ENCODE measurements around the gene RGS14.
"Not testable (repeated sequence)": the region's sequence is repeated elsewhere in the genome, so short reads cannot be mapped to it uniquely, and the experiment has no call there.

RGS14 gene

GRCh38 chr5:177369645-177370440 lies 12.1 kb downstream of the RGS14 start:
- Mint-ChIP-seq H3K27me3 (no peaks in the 10 kb centered on the region), H3K4me3 (no peak overlapping the region), H3K4me1 (ENCODE audit: low read depth) (peaks cover 61% of the 10 kb centered on the region), H3K27ac (peak overlapping the region; percentile 16), H3K36me3 (ENCODE audit: low read depth) (peaks cover 99% of the 10 kb centered on the region), H3K9me3 (no peaks in the 10 kb centered on the region)
- intact Hi-C loops (cut with micrococcal nuclease) = no loop called here

- Mint-ChIP-seq H3K27ac (no peak overlapping the region), H3K9me3 (no peaks in the 10 kb centered on the region), H3K4me3 (peak overlapping the region; percentile 44), H3K36me3 (ENCODE audit: low read depth) (peaks cover 95% of the 10 kb centered on the region), H3K4me1 (ENCODE audit: low read depth) (peaks cover 57% of the 10 kb centered on the region), H3K27me3 (no peaks in the 10 kb centered on the region)
- intact Hi-C loops (cut with micrococcal nuclease) = no loop called here
These were observed 12.9 kb downstream of the RGS14 start for GRCh38 chr5:177370488-177371119.

- Mint-ChIP-seq H3K27me3 (no peaks in the 10 kb centered on the region), H3K4me3 (no peak overlapping the region), H3K36me3 (ENCODE audit: low read depth) (peaks cover 88% of the 10 kb centered on the region), H3K4me1 (ENCODE audit: low read depth) (peaks cover 49% of the 10 kb centered on the region), H3K27ac (no peak overlapping the region), H3K9me3 (no peaks in the 10 kb centered on the region)
- intact Hi-C loops (cut with micrococcal nuclease) = no loop called here
These were observed 13.7 kb downstream of the RGS14 start for GRCh38 chr5:177371120-177372033.

- no peak overlapping the region for H3K4me3 Mint-ChIP-seq
- H3K4me1 Mint-ChIP-seq (ENCODE audit: low read depth) = peaks cover 42% of the 10 kb centered on the region
- no peak overlapping the region for H3K27ac Mint-ChIP-seq
- H3K27me3 Mint-ChIP-seq = no peaks in the 10 kb centered on the region
- H3K9me3 Mint-ChIP-seq = no peaks in the 10 kb centered on the region
- intact Hi-C loops (cut with micrococcal nuclease) = no loop called here
- H3K36me3 Mint-ChIP-seq (ENCODE audit: low read depth) = peaks cover 79% of the 10 kb centered on the region
These were observed 14.5 kb downstream of the RGS14 start for GRCh38 chr5:177372034-177372896.

- H3K4me3 Mint-ChIP-seq = no peak overlapping the region
- H3K27me3 Mint-ChIP-seq = peaks cover 6% of the 10 kb centered on the region
- H3K36me3 Mint-ChIP-seq (ENCODE audit: low read depth) = peaks cover 72% of the 10 kb centered on the region
These were observed 15.2 kb downstream of the RGS14 start for GRCh38 chr5:177372910-177373309.

GRCh38 chr5:177373806-177374205 lies 16.1 kb downstream of the RGS14 start:
- intact Hi-C loops (cut with micrococcal nuclease) = no loop called here
- Mint-ChIP-seq H3K9me3 (no peaks in the 10 kb centered on the region), H3K27me3 (peaks cover 10% of the 10 kb centered on the region), H3K4me1 (ENCODE audit: low read depth) (peaks cover 33% of the 10 kb centered on the region), H3K27ac (no peak overlapping the region), H3K36me3 (ENCODE audit: low read depth) (peaks cover 63% of the 10 kb centered on the region), H3K4me3 (no peak overlapping the region)

More at GRCh38 chr5:177372910-177373309, 15.2 kb downstream of the RGS14 start:
- Mint-ChIP-seq H3K27ac (no peak overlapping the region), H3K4me1 (ENCODE audit: low read depth) (peaks cover 41% of the 10 kb centered on the region), H3K9me3 (no peaks in the 10 kb centered on the region)
- intact Hi-C loops (cut with micrococcal nuclease) = no loop called here

- no peak overlapping the region for H3K4me3 Mint-ChIP-seq
- peaks cover 33% of the 10 kb centered on the region for H3K4me1 Mint-ChIP-seq (ENCODE audit: low read depth)
- H3K36me3 Mint-ChIP-seq (ENCODE audit: low read depth) = peaks cover 59% of the 10 kb centered on the region
- H3K9me3 Mint-ChIP-seq = no peaks in the 10 kb centered on the region
- intact Hi-C loops (cut with micrococcal nuclease) = no loop called here
- H3K27ac Mint-ChIP-seq = no peak overlapping the region
- H3K27me3 Mint-ChIP-seq = peaks cover 10% of the 10 kb centered on the region
These were observed 16.5 kb downstream of the RGS14 start for GRCh38 chr5:177374211-177374610.

- H3K9me3 Mint-ChIP-seq; intact Hi-C loops (cut with micrococcal nuclease); H3K27ac Mint-ChIP-seq; H3K4me3 Mint-ChIP-seq: not testable (repeated sequence)
- peaks cover 46% of the 10 kb centered on the region for H3K36me3 Mint-ChIP-seq (ENCODE audit: low read depth)
- peaks cover 32% of the 10 kb centered on the region for H3K4me1 Mint-ChIP-seq (ENCODE audit: low read depth)
- H3K27me3 Mint-ChIP-seq = peaks cover 14% of the 10 kb centered on the region
These were observed 17.8 kb downstream of the RGS14 start for GRCh38 chr5:177375516-177375915.

GRCh38 chr5:177376107-177376506 lies 18.4 kb downstream of the RGS14 start:
- peaks cover 15% of the 10 kb centered on the region for H3K27me3 Mint-ChIP-seq
- peaks cover 31% of the 10 kb centered on the region for H3K4me1 Mint-ChIP-seq (ENCODE audit: low read depth)
- H3K36me3 Mint-ChIP-seq (ENCODE audit: low read depth) = peaks cover 40% of the 10 kb centered on the region
- H3K4me3 Mint-ChIP-seq = no peak overlapping the region
- intact Hi-C loops (cut with micrococcal nuclease) = no loop called here
- no peak overlapping the region for H3K27ac Mint-ChIP-seq
- no peaks in the 10 kb centered on the region for H3K9me3 Mint-ChIP-seq

GRCh38 chr5:177377851-177378776 lies 20.4 kb downstream of the RGS14 start:
- H3K4me3 Mint-ChIP-seq = no peak overlapping the region
- H3K27ac Mint-ChIP-seq = no peak overlapping the region
- peaks cover 26% of the 10 kb centered on the region for H3K4me1 Mint-ChIP-seq (ENCODE audit: low read depth)
- peaks cover 30% of the 10 kb centered on the region for H3K27me3 Mint-ChIP-seq
- H3K36me3 Mint-ChIP-seq (ENCODE audit: low read depth) = peaks cover 20% of the 10 kb centered on the region
- no peaks in the 10 kb centered on the region for H3K9me3 Mint-ChIP-seq
- intact Hi-C loops (cut with micrococcal nuclease) = no loop called here

GRCh38 chr5:177378884-177379883 lies 21.5 kb downstream of the RGS14 start:
- H3K9me3 Mint-ChIP-seq = no peaks in the 10 kb centered on the region
- peaks cover 26% of the 10 kb centered on the region for H3K4me1 Mint-ChIP-seq (ENCODE audit: low read depth)
- no peak overlapping the region for H3K27ac Mint-ChIP-seq
- H3K27me3 Mint-ChIP-seq = peaks cover 40% of the 10 kb centered on the region
- intact Hi-C loops (cut with micrococcal nuclease) = no loop called here
- no peak overlapping the region for H3K4me3 Mint-ChIP-seq
- H3K36me3 Mint-ChIP-seq (ENCODE audit: low read depth) = peaks cover 10% of the 10 kb centered on the region

GRCh38 chr5:177380805-177381126 lies 23.0 kb downstream of the RGS14 start:
- Mint-ChIP-seq H3K36me3 (ENCODE audit: low read depth) (no peaks in the 10 kb centered on the region), H3K4me3 (no peak overlapping the region), H3K27me3 (peaks cover 55% of the 10 kb centered on the region), H3K9me3 (no peaks in the 10 kb centered on the region), H3K4me1 (ENCODE audit: low read depth) (peaks cover 32% of the 10 kb centered on the region), H3K27ac (no peak overlapping the region)
- intact Hi-C loops (cut with micrococcal nuclease) = no loop called here

Data from dendritic cell treated with granulocyte-macrophage colony-stimulating factor and Interleukin-4, amounts not matched to agents 40 ng/mL and 50 ng/mL, for 4 days (primary cell).